ENCODE measurements around the gene UCK2.

Gene UCK2

GRCh38 chr1:165836664-165837482, 9.5 kb downstream of the UCK2 start:
- peak overlapping the region; percentile 52 for H3K27ac ChIP-seq
- TF ChIP-seq CTCF (conservative IDR thresholded peaks at IDR 0.05): no peak

- H3K27ac ChIP-seq: peak overlapping the region; percentile 52
- TF ChIP-seq CTCF (conservative IDR thresholded peaks at IDR 0.05): no peak
Observed at GRCh38 chr1:165837838-165838364, 10.5 kb downstream of the UCK2 start.

GRCh38 chr1:165840423-165840822, 13.0 kb downstream of the UCK2 start:
- no peak overlapping the region for H3K27ac ChIP-seq
- TF ChIP-seq CTCF (conservative IDR thresholded peaks at IDR 0.05): no peak

- no peak for TF ChIP-seq CTCF (conservative IDR thresholded peaks at IDR 0.05)
- H3K27ac ChIP-seq: no peak overlapping the region
Observed at GRCh38 chr1:165841582-165842017, 14.2 kb downstream of the UCK2 start.

- H3K27ac ChIP-seq: no peak overlapping the region
Observed at GRCh38 chr1:165842023-165842670, 14.7 kb downstream of the UCK2 start.

GRCh38 chr1:165842671-165843129, 15.3 kb downstream of the UCK2 start:
- no peak overlapping the region for H3K27ac ChIP-seq
- no peak for TF ChIP-seq CTCF (conservative IDR thresholded peaks at IDR 0.05)

More at GRCh38 chr1:165842023-165842670, 14.7 kb downstream of the UCK2 start:
- TF ChIP-seq CTCF (conservative IDR thresholded peaks at IDR 0.05): no peak

GRCh38 chr1:165843304-165843703, 15.9 kb downstream of the UCK2 start:
- TF ChIP-seq CTCF (conservative IDR thresholded peaks at IDR 0.05): no peak
- H3K27ac ChIP-seq: no peak overlapping the region
